ENCODE results near the gene SLC11A1.

The SLC11A1 gene, protein sequence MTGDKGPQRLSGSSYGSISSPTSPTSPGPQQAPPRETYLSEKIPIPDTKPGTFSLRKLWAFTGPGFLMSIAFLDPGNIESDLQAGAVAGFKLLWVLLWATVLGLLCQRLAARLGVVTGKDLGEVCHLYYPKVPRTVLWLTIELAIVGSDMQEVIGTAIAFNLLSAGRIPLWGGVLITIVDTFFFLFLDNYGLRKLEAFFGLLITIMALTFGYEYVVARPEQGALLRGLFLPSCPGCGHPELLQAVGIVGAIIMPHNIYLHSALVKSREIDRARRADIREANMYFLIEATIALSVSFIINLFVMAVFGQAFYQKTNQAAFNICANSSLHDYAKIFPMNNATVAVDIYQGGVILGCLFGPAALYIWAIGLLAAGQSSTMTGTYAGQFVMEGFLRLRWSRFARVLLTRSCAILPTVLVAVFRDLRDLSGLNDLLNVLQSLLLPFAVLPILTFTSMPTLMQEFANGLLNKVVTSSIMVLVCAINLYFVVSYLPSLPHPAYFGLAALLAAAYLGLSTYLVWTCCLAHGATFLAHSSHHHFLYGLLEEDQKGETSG

GRCh38 chr2:218381916-218382366 lies at the start of gene SLC11A1:
SLC11A1 (plus strand) TSS chr2:218382273; CDS start chr2:218382369, 96 bp downstream.
- no peak for DNase-seq (ENCODE audit: low spot score)

DNA sequence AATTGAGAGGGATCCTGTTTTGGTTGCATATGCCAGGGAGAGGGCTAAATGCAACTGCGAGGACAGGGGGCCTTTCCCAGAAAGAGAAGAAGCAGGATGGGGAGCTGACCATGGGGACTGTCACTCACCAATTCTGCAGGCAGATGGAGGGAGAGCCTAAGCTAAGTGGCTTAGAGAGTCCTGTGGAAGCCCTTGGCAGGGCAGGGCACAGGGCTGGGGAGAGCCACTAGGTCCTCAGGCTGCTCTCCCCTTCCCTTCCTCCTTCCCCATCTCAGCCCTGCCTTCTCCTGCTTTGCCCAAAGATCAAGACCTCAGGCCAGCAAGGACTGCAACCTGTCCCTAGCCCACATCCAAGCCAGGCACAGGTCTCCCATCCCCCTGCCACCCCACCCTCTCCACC lies 49.8 kb upstream of the SLC11A1 start:
- no peak for DNase-seq (ENCODE audit: low spot score)

GRCh38 chr2:218332920-218333645 lies 49.0 kb upstream of the SLC11A1 start:
- no peak for DNase-seq (ENCODE audit: low spot score)

DNA sequence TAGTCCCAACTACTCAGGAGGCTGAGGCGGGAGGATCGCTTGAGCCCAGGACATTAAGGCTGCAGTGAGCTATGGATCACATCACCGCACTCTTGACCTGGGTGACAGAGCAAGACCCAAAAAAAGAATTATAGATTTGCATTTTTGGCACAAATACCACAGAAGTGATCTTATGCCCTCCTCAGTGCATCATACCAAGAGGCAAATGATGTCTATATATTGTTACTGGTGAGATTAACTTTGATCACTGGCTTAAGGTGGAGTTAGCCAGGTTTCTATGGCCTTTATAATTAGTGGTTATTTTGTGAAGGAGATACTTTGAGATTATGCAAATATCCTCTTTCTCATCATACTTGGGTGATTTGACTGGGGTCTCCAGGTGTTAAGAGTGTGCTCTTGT lies 47.5 kb upstream of the SLC11A1 start:
- no peak for DNase-seq (ENCODE audit: low spot score)

- no peak for DNase-seq (ENCODE audit: low spot score)
Measured at GRCh38 chr2:218340656-218341055, 41.4 kb upstream of the SLC11A1 start.

DNA sequence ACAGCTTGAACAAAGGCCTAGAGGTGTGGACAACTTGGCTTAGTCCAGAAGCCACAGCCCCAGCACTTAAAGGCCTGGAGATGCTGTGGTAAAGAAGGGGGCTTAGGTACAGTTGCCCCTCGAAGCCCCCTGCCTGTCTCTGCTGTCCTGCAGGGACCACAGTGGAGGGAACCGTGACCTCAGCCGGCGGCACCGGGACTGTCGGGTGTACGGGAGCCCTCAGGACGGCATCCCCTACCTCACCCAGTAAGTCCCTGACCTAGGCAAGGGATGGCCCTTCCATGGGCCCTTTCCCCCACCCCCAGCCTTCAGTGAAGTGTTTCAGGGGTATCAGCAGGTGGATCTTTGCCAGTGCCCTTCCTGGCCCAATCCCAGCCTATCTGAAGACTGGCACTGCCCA lies 40.7 kb upstream of the SLC11A1 start:
- no peak for DNase-seq (ENCODE audit: low spot score)

DNA sequence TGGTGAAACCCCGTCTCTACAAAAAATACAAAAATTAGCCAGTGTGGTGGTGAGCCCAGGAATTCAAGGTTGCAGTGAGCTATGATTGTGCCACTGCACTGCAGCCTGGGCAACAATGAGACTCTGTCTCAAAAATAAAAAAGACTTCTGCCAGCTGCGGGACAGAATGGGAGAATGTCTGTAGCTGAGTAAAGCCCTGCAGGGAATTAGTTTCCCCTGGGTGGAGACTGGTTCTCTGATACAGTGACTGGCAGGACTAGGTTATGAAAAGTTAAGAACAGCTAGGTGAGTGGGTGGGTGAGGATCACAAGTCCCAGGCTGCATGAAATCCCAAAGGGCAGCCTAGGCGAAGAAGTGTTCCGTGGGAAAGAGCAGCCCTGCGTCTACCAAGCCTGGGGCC lies 39.2 kb upstream of the SLC11A1 start:
- no peak for DNase-seq (ENCODE audit: low spot score)

DNA sequence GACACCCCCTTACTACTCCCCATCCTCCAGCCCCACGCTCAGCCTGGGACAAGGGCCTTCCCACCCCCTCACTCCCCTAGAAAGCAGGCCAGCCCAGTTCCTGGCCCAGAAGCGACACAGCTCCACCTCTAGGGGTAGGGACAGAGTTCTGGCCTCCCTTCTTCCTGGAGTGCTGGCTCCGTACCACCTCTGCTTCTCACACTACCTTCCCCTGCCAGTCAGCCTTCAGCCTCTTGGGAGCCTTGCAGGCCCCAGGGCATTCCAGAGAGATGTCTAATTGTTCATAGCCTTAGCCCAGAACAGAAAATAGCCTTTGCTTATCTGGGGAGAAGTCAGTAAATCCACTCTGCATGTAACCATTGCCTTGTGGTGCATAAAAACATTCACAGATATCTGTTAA lies 38.5 kb upstream of the SLC11A1 start:
- no peak for DNase-seq (ENCODE audit: low spot score)

DNA sequence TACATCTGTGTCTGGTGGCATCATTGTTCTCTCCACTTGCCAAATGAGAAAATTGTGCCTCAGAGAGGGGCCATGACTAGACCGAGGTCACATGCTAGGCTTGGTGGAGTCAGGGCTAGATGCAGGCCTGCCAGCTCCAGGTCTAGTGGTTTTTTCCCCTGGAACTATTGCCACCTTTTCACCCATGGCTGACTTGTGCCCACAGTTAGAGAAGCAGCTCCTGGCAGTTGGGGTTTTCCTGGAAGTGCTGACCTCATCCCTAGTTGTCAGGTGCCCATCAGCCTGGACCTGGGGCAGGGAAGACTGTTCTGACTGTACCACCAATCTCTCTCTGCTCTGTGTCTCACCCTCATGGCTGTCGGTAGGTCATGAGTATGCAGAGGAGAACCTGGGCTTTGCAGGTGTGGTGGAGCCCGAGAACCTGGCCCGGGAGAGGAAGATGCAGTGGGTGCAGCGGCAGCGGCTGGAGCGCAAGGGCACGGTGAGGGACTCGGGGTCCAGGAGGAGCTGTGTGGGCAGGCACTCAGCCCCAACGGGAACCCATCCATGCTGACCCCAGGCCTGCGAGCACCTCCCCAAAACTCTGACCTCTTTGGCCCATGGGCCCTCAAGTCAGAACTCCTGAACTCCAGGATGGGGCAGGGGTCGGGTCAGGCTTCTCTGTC lies 37.9 kb upstream of the SLC11A1 start:
- DNase-seq (ENCODE audit: low spot score): no peak

- DNase-seq (ENCODE audit: low spot score): no peak
Measured at GRCh38 chr2:218344755-218345417, 37.2 kb upstream of the SLC11A1 start.

GRCh38 chr2:218345491-218346236 lies 36.4 kb upstream of the SLC11A1 start:
- no peak for DNase-seq (ENCODE audit: low spot score)

GRCh38 chr2:218347172-218347571 lies 34.9 kb upstream of the SLC11A1 start:
- no peak for DNase-seq (ENCODE audit: low spot score)

DNA sequence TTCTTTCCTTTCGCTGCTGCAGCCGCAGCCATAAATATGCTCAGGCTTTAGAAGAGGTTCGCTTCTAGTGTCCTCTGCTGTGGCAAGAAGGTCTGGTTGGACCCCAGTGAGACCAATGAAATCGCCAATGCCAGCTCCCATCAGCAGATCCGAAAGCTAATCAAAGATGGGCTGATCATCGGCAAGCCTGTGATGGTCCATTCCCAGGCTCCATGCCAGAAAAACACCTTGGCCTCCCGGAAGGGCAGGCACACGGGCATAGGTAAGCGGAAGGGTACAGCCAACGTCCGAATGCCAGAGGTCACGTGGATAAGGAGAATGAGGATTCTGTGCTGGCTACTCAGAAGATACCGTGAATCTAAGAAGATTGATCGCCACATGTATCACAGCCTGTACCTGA lies 28.0 kb upstream of the SLC11A1 start:
- no peak for DNase-seq (ENCODE audit: low spot score)

- DNase-seq (ENCODE audit: low spot score): no peak
Measured at GRCh38 chr2:218354850-218355443, 27.1 kb upstream of the SLC11A1 start.

DNA sequence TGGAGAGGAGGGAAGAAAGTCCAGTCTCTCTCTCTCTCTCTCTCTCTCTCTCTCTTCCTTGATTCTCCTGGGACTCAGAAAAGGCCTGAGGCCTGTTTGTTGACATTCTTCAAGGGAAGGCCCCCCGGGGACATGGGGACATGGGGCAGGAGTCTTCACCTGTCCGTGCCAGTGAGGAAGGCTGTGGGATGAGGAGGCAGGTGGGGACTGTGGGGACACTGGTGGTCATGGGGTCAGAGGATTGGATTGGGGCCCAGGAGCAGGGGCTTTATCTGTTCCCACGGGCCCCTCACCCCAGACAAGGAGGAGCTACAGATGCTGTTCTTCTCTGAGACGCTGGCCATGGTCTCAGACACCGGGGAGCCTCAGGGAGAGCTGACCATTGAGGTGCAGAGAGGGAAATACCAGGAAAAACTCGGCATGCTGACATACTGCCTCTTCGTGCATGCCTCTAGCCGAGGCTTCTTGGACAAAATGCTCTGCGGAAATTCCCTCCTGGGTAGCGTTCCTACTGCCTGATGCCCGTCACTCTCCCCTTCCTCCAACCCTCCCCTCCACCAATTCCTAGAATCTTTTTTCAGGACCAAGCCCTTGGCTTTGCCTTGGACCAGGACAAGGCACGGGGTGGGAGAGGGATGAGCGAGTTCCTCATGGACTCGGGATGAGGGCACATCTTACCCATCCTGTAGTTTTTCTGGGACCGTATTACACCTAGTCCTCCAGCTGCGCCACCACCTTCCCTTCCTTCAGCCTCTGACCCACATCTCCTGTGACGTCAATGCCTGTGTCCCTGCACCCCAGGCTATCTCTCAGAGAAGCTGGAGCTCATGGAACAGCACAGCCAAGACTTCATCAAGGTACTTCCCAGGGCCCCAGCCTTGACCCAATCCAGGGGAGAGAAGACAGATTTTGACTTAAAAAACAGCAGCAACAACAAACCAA lies 24.6 kb upstream of the SLC11A1 start:
- peak; percentile 14 for DNase-seq (ENCODE audit: low spot score)

- no peak for DNase-seq (ENCODE audit: low spot score)
Measured at GRCh38 chr2:218360453-218360852, 21.6 kb upstream of the SLC11A1 start.

DNA sequence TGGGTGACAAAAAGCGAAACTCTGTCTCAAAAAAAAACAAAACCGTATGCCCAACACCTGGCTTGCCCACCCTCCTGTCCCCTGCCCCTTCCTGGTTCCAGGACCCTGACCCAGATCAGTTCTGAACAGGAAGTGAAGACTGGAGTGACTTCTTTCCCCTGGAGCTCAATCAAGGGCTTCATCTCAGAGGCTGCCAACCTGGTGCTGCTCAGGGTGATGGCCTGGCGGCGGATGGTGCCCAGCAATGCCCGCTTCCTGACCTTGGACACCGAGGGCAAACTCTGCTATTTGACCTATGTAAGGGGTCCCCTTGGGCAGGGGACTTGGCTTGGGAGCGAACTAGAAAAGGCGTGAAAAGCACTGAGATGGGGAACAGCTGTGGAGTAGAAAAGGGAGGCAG lies 19.5 kb upstream of the SLC11A1 start:
- DNase-seq (ENCODE audit: low spot score): no peak

DNA sequence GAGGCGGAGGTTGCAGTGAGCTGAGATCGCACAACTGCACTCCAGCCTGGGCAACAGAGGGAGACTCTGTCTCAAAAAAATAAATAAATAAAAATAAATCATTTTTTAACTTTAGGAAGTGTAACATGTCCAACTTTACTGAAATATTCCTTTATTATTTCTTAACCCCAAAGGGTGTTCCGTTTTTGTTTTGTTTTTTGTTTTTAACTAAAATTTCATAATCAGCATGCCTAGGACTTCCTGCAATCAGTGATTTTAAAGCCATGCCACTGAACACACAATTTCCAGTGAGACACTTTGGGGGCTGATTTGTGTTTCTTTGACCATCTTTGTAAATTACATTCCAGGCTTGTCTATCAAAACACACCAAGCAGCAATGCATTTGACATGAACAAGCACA lies 18.3 kb upstream of the SLC11A1 start:
- DNase-seq (ENCODE audit: low spot score): no peak

DNA sequence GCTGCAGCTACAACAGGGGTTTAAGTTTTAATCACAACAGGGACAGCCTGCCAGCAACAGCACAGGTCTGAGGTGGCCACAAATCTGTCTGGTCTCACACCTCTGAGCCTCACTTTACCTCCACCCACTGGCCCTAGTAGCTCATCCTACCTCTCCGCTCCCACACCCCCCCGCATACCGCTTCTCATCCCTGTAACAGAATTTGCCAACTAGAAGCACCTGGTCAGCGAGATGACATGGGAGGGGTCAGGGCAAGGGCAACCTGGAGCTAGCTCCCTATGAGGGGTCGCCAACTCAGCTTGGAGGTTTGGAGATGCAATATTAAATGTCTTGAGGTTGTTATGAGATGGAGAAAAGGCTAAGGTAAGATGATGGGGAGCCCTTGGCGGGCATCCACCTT lies 17.9 kb upstream of the SLC11A1 start:
- no peak for DNase-seq (ENCODE audit: low spot score)
